HG03175 (cell line): Measurements from ENCODE around the gene SLC5A10.

ENCODE experiments used
- ATAC-seq: cut with Tn5 transposase; IDR thresholded peaks from one replicate; pipeline ENCODE4 v1.9.1; 2021; ENCODE audit warnings: mild to moderate bottlenecking, moderate library complexity; ENCODE audit not compliant: unreplicated experiment

The SLC5A10 gene

DNA sequence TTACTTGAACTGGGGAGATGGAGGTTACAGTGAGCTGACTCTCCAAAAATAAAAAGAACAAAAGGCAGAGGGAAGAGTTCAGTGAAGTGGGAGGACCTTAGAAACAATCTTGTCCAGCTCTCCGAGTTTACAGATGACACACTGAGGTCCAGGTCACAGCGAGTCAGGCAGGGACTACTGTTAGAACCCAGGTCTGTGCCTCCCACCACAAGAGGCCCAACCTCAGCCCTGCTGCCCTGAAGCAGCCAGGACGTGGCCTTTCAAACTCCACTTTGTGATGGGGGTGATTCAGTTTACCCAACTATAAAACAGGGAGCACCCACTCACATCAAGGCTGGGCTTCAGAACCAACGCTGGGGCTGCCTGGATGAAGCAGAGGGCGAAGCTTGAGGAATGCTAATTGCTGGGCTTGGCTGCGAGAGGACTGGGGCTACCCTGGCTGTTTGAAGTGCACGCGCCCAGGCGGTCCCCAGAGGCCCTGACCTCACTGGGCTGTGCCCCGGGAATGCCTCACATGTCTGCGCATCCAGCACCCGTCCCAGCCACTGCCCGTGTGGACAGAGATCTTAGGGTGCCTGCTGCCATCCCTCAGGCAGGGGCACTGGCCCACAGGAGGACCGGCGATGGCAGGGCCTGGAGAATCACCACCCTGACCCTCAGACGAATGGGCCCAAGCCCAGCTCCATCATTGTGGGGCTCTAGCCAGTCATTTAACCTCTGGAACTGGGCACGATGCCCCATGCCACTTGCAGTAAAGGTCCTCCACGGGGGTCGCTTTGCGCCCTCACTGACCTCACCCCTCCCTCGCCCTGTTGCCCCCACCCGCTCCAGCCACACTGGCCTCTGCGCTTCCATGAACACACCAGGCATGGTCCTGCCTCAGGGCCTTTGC, 11.4 kb downstream of the SLC5A10 start:
- ATAC-seq, result no peak

DNA sequence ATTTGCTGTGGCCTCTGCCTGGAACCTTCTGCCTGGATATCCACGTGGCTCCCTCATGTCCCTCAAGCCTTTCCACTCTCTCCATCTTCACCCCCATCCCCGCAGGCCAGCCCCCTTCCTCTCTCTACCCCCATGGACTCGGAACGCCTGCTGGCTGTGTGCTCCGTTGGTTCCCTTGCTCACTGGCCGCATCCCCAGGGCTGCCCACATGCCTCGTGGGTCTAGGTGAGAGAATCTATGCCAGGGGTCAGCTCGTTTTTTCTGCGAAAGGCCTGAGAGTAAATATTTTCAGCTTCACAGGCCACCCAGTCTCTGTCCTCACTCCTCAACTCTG, 12.0 kb downstream of the SLC5A10 start:
- no peak for ATAC-seq

DNA sequence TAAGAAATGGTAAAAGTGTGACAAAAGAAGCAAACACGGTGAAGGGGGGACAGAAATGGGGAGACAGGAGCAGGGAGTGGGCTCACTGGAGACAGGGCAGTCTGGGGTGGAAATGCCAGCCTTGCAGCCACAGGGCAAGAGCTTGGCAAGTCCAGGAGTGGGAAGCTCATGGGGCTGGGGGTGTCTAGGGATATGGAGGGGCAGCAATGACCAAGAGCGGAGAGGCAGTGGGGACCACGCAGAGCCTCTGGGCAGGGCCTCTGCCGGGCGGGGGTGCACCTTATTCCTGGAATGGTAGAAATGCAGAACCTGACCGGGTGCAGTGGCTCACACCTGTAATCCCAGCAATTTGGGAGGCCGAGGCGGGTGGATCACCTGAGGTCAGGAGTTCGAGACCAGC, 12.6 kb downstream of the SLC5A10 start:
- no peak for ATAC-seq

DNA sequence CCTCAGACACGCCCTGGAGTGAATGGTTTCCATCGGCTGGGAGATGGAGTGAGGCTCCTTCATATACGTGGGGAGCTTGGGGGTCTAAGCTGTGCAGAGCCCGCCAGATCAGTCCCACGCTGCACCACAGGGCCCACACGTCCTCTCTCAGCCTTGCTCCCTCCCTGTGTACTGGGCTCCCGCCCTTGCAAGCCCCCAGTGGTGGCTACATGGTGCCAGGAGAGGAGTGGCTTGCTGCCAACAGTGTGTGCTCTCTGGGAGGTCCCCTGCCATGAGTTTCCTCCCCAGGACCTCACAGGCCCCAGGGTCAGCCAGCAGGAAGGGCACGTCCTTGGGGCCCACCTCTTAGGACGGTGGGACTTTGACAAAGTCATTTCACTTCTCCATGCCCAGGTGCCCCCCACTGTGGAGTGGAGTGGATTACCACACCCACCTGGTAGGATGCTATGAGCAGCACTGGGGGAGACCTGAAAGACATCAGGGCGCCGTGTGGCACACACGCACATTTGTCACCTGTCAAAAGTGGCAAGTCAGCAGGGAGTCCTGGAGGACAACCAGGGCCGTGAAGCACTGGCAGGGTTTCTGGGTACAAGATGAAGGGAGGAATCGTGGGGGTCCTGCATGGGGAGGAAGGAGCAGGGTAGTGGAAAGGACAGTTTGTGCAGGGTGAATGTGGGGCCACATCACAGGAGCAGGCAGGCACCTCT, 13.7 kb downstream of the SLC5A10 start:
- no peak for ATAC-seq

DNA sequence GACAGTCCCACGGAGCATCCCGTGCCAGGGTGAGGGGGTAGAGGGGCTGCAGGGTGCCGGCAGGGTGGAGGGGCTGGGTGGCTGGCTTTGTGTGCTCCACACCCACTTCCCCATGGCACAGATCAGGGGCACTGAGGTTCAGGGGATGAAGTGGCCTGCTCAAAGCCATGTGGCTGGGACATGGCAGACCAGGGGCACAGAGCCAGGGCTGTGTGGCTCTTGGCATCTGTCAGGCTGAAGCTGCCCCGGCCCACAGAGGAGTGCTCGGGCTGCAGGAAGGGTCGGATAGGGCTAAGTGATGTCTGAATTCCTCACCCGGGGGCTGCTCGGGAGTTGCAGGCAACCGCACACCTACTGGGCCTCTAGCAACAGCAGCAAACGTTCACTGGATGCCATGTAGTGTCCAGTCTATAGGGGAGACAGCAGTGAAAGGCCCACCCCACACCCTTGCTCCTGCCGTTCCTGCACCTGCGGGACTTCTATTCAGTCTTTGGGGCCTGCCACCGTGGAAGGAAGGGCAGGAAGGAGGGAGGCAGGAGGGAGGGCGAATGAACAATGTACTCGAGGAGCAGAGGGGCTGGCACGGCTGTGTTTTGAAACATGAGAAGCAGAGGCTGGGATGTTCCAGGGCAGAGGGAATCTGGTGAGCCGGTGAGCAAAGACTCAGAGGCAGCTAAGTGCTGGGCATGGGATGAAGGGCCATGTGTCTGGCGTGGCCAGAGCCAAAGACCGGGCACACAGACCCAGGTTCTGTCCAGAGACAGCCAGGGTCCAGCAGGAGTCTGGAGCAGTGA, 15.1 kb downstream of the SLC5A10 start:
- no peak for ATAC-seq

DNA sequence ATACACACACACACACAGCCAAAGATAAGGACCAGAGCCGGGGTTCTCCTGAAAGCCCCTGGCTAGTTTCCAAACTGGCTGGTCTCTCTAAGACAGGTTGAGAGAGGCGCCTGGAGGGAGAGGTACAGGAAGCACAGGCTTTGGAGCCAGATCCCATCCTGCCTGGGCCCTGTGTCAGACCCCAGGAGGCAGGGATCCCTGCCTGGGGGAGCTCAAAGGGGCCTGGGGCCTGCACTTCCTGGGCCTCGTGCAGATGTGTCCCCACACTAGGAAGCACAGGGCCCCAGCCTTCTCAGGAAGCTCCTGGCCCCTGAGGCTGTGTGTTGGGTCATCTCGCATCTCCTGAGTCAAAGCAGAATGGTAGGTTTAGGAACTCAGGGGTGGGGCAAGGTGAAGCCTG, 16.0 kb downstream of the SLC5A10 start:
- ATAC-seq, result no peak

DNA sequence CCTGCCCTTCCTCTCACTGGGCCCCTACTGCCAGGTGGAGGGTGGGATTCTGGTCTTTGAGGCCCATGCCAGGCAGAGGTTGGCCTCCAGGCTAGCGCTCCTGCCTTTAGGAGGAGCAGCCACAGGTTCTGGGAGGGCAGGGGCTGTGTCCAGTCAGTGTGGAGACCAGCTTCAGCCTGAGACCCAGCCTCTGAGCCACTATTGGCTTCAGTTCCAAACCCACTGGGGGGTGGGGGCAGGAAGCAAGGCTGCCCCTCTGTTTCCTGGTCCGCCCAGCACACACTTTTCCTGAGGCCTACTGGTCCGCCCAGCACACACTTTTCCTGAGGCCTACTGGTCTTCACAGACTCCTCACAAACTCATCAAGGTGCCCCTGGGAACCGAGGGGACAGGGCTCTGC, 16.4 kb downstream of the SLC5A10 start:
- no peak for ATAC-seq

DNA sequence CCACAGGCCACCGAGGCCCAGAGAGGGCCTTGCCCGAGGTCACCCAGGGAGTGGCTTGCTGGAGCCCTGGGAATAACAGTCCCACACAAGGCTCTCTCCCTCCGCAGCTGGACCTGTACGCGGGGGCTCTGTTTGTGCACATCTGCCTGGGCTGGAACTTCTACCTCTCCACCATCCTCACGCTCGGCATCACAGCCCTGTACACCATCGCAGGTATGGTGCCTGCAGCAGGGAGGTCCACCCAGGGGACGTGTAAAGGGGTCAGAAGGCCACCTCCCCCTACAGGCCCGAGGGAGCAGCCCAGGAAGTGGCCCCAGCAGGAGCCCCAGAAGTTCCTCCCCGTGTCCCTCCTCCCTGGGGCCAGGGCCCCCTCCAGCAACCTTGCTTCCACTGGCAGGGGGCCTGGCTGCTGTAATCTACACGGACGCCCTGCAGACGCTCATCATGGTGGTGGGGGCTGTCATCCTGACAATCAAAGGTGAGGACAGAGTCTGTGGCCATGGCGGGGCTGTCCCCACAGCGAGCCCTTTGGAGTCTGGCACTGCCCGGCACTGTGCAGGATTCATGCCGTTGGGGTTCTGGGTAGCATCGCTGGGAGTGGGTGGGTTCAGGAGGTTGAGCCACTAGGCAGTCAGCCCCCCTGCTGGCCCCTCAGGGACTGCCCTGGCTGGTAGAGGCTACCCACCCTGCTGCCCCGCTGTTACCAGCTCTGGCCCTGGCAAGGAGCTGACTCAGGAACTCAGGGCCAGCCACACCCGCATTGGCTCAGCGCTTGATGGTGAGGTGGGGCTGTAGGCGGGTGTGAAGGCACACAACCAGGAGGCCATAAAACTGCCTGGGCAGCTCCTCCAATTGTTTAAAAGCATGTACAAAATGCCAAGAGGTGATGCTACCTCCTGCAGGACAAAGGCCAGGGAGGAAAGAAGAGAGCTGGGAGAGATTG, 17.3 kb downstream of the SLC5A10 start:
- no peak for ATAC-seq

DNA sequence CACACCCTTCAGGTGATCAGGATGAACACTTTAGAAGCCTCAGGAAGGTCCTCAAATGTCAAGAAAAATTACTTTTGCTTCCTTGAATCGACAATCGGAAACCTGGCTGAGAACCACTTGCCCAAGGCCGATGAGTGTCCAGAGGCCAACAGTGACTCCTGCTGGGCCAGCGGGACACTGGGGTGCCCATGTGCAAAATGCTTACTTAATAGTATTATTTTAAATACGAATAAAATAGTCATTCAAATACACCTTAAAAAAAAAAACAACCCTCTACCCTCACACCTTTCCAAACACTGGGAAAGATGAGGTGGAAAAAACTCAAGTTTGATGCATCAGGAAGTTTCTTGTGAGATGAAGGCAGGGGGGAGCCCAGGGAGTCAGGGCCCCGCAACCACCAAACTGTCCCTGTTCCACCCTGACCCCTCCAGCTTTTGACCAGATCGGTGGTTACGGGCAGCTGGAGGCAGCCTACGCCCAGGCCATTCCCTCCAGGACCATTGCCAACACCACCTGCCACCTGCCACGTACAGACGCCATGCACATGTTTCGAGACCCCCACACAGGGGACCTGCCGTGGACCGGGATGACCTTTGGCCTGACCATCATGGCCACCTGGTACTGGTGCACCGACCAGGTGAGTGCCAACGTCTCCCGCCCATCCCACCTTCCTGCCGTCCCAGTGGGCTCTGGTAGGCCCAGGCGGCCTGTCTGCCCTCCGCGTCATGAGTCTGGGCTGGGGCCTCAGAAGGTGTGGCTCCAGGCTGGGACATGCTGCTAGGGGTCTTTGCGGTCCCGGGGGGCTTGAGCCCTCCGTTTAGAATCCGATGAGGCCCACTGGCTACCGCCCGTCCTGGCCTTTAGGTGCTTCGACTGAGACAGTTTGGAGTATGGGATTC, 18.9 kb downstream of the SLC5A10 start:
- ATAC-seq, result no peak

DNA sequence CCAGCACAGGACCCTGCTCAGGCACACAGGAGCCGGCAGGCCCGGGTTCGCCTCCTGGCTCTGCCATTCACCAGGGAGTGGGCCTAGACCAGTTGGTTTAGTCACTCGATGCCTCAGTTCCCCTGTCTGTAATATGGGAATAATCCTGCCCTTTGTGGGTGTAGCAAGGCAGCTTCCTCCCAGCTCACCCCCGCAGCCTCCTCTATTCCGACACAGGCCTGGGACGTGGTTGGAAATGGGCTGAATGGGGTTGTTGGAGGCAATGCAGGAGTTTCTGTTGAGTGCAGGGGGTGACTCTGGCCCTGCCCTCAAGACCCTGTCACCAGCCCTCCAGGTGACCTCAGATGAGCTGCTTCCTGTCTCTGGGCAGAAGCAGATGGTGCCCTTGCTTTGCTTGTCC, 19.8 kb downstream of the SLC5A10 start:
- no peak for ATAC-seq

DNA sequence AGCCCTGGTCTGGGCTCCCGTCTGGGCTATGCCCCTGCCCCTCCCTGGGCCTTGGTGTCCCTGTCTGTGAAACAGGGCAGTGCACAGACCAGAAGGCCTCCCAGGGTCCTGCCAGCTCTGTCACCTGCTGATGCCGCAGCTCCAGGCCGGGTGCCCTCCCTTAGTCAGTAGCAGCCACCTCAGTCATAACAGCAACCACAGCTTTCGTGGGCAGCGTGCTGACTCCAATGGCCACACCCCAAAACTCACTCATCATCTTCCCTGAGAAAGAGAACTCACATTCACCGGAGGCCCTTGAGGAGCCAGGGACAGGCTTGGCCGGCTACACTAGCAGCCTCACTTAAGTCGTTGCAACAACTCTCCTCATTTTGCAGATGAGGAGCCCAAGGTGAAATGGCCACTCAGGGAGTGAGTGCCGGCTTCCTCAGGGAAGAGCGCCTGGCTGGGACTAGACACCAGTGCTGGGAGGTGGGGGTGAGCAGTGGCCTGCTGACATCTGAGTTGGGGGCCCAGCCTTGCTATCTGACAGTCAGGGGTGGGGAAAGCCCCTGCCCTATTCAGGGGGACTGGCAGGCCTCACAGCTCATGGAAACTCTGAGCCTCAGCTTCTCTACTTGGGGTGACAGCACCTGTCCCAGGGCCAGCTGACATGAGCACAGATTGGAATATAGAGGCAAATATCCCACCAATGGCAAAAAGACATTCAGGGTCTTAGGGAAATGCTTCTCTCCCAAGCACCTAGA, 22.6 kb downstream of the SLC5A10 start:
- no peak for ATAC-seq

DNA sequence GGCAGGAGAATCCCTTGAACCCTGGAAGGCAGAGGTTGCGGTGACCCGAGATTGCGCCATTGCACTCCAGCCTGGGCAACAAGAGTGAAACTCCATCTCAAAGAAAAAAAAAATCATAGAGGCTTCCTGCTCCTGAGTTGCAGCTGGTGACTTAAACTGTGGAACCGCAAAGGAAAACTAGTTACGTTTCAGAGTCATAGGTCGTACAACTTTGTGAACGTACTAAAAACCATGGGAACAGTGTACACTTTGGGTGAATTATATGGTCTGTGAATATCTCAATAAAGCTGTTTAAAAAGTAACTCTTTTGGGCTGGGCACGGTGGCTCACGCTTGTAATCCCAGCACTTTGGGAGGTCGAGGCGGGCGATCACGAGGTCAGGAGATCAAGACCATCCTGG, 23.6 kb downstream of the SLC5A10 start:
- no peak for ATAC-seq

DNA sequence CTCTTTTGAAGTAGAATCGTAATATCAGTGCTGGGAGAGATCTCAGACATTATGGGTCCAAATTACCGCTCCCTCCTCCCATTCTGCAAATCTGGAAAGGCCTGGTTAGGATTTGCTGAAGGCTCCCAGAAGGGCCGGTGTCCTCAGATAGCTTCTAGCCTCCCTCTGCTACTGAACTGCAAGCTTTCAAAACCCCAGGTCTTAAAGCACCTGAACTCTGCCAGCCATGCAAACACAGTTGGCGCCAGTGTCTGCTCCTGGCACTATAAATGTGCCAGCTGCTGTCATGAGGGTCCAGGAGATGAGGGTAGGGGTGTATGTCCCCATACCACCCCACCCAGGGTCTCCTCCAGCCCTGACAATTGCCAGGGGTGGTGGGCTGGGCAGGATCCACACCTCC, 24.2 kb downstream of the SLC5A10 start:
- no peak for ATAC-seq

DNA sequence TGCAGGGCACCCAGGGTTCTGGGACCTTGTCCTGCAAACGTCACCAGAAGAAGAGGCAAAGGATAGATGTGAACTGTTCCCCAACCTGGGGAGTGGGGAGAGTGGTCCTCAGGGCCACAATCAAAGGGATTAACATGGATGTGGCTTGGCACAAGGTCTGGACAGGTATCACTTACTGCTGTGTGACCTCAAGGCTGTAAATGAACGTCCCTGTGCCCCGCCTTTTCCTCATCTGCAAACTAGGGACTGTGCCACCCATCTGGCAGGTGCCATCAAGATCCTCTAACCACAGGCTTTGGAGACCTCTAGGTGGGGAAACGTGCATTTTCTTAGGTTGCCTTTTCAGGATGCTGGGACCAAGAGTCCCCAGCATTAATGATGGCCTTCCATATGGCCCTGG, 25.1 kb downstream of the SLC5A10 start:
- ATAC-seq, result no peak

DNA sequence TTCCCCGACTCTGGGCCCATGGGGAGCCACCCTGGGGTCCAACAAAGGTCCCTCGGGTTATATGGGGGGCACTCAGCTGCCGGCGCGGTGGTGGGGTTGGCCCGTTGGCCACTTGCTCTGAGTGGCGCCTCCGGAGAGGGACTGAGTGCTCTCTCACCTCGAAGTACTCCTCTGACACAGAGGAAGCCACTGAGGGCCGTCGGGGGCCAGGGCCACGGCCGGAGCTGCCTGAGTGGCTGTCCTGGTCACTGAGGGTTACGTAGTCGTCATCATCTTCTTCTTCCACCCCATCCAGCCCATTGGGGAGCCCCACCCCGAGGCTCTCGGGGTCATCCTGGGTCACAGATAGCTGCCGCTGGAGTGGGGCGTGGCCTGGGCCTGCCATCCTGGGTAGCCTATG, 25.7 kb downstream of the SLC5A10 start:
- no peak for ATAC-seq

DNA sequence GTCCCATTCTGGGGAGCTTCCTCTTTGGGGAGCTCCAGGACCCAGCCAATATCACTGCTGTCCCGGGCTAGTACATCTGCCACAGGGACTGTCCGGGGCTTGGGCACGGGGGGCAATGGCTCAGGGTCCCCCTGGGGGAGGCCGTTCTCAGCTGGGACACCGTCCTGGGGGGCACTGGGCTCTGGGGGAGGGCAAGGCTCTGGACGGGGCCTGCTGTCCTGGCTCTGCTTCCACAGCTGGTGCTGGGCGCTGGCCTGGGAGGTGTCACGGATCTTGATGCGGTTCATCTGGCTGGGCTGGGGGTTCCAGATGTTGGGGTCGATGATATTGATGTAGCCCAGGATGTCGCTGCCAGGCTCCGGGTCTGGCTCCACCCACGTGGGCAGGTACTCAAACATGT, 26.1 kb downstream of the SLC5A10 start:
- no peak for ATAC-seq

DNA sequence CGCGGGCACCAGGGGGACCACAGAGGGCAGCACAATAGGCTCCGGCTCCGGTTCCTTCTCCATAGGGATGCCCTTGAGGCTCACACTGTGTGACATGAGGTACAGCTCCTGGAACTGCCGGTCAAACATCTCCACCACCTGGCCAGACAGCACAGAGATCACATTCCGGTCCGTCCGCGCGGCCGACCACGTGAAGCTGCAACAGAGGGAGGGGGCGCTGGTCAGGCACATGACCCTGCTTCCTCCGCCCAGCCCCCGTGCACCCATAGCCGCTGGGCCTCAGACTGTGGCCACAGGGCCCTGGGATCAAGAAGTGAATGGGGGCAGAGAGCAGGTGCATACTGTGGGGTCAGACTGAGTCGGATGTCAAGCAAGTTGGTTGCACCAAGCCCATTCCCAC, 26.7 kb downstream of the SLC5A10 start:
- no peak for ATAC-seq

DNA sequence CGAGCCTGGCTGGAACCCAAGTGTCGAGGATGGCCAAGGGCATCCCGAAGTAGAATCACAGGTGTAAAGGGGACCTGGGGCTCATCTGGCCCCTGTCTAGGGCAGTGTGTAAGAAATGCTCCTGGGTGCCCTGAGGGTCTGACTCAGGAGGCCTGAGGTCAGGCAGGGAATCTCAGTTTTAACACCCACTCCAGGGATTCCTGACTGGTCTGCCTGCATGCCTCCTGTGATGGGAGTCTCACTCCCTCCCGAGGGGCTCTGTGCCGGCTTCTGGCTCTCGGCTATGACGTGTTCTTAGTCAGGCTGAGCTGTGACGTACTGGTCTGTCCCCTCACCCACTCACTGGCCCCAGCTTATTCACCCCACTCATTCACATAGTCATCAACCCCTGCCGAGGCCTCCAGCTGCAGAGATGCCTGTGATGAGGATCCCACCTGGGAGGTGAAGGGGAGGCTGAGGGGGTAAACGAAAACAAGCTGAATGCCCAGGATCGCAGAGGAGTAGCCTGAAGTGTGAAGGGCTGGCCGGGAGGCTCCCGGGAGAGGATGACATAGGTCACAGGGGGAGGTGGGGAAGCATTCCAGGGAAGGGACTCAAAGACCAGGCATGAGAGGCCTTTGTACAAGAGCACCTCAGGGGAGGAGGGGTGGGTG, 28.8 kb downstream of the SLC5A10 start:
- ATAC-seq, result no peak

DNA sequence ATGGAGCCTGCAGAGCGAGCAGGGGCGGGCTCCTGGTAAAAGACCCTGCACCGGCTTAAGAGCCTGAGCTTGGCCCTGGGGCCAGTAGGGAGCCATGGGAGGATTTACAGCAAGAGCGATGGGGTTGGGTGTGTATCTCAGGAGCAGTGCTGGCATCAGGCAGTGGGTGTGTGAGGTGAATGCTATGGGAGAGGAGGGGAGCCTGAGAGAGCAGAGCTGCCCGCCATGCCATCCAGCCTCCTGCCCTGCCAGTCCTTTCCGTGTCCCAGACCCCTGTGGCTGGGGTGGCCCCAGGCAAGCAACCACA, 29.3 kb downstream of the SLC5A10 start:
- no peak for ATAC-seq
